Left renal cortex interstitium (tissue), 4 donors: ENCODE results near the gene PCDHGB4. TPM values are rescaled to one million over a fixed set of nuclear protein-coding genes. Genes with fewer than 3 reads are reported as not detected.
"Not testable (repeated sequence)": the region's sequence is repeated elsewhere in the genome, so short reads cannot be mapped to it uniquely, and the experiment has no call there.

Experiments used
- DNase-seq, 4 donors: peaks; one replicate each; pipeline ENCODE4 v3.0.0-alpha.2; 2013; ENCODE audit warnings: low read depth in 4 of 4, low spot score in 2 of 4, missing footprints in 1 of 4
- polyA plus RNA-seq, 4 donors: library from polyadenylated mRNA; unstranded; fragments of 120-200 nt; gene quantifications; one replicate each; pipeline ENCODE4 v1.2.1, GENCODE V29; 2013; ENCODE audit not compliant: insufficient read length in 4 of 4

The PCDHGB4 gene
- polyA plus RNA-seq, 4 donors: 4.4 to 6.1 (median 5.8) TPM

DNA sequence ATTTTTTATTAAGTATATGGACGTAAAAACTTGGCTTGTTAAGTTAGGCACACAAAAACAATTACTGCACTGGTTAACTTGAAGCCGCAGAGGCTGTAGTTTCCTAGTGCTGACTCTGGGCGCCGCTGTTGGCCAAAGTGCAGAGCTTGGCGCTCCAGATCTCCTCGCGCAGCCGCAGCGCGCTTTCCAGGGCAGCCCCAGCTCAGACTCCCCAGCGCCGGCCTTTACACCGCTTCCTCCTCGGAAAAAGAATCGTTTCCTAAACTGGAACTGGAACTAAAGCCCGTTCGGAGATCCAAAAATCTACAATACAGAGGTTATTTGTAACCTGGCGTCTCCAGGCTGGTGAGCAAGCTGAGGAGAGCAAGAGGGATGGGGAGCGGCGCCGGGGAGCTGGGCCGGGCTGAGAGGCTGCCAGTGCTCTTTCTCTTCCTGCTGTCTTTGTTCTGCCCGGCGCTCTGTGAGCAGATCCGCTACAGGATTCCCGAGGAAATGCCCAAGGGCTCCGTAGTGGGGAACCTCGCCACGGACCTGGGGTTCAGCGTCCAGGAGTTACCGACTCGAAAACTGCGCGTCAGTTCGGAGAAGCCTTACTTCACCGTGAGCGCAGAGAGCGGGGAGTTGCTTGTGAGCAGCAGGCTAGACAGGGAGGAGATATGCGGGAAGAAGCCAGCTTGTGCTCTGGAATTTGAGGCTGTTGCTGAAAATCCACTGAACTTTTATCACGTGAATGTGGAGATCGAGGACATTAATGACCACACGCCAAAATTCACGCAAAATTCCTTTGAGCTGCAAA is 10.5 kb downstream of the PCDHGB4 start, which contains the start of gene PCDHGB5:
TSS of gene PCDHGB5 (plus strand) at position 192 of the 796 bp plus-strand sequence. CDS start at position 373, 181 bp downstream.
- DNase-seq: not testable (repeated sequence)

- no peak for DNase-seq
Observed at GRCh38 chr5:141398608-141399007, 11.1 kb downstream of the PCDHGB4 start.

DNA sequence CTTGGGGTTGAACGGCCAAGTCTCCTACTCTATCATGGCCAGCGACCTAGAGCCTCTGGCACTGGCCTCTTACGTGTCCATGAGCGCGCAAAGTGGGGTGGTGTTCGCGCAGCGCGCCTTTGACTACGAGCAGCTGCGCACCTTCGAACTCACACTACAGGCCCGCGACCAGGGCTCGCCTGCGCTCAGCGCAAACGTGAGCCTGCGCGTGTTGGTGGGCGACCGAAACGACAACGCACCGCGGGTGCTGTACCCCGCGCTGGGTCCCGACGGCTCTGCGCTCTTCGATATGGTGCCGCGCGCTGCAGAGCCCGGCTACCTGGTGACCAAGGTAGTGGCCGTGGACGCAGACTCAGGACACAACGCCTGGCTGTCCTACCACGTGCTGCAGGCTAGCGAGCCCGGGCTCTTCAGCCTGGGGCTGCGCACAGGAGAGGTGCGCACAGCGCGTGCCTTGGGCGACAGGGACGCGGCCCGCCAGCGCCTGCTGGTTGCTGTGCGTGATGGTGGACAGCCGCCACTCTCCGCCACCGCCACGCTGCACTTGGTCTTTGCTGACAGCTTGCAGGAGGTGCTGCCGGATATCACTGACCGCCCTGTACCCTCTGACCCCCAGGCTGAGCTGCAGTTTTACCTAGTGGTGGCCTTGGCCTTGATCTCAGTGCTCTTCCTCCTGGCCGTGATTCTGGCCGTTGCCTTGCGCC is 12.2 kb downstream of the PCDHGB4 start:
- DNase-seq: no peak

DNA sequence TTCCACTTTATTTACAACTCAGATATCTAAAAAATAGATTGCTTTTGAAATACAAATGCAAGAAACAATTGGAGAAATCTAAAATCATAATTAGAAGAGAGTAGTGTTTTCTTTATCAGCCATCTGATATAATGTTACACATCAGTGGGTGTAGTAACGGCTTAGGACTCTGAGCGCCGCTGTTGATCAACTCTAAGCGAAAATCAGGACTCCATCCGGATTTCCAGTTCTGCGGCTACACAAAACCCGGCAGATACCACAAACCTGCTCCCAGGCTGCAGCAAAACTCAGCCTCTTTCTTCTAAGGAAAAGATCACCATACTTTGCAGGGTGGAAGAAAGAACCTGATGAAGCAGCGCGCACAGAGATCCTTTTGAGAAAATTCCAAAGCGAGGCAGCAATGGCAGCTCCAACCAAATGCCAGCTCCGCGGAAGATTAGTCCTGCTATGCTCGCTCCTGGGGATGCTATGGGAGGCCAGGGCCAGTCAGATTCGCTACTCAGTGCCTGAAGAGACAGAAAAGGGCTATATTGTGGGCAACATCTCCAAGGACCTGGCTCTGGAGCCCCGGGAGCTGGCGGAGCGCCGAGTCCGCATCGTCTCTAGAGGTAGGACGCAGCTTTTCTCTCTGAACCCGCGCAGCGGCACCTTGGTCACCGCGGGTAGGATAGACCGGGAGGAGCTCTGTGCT is 15.2 kb downstream of the PCDHGB4 start, which contains the start of gene PCDHGA9:
TSS of gene PCDHGA9 (plus strand) at position 226 of the 691 bp plus-strand sequence. CDS start at position 401, 175 bp downstream.
- DNase-seq: no peak

DNA sequence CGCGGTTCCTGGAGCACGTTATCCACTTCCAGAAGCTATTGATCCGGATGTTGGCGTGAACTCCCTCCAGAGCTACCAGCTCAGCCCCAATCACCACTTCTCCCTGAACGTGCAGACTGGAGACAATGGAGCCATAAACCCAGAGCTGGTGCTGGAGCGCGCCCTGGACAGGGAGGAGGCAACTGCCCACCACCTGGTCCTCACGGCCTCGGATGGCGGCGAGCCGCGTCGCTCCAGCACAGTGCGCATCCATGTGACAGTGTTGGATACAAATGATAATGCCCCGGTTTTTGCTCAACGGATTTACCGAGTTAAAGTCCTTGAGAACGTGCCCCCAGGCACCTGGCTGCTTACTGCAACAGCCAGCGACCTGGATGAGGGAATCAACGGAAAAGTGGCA is 15.9 kb downstream of the PCDHGB4 start:
- no peak for DNase-seq

DNA sequence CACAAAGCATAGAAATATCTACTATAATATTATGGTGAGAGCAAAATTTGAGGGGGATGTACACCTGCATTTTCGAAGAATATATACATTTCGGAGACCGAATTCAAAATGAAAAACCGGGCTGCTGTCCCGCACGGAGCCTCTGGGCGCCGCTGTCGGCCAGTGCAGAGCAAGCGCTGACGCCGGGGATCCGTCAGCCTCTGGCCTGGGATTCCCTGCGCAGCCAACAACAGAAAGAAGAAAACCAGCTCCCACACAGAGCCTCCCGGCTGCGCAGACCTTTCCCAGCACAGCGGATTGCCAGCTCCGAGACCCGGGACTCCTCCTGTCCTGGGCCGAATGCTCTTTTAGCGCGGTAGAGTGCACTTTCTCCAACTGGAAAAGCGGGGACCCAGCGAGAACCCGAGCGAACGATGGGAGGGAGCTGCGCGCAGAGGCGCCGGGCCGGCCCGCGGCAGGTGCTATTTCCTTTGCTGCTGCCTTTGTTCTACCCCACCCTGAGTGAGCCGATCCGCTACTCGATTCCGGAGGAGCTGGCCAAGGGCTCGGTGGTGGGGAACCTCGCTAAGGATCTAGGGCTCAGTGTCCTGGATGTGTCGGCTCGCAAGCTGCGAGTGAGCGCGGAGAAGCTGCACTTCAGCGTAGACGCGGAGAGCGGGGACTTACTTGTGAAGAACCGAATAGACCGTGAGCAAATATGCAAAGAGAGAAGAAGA is 20.4 kb downstream of the PCDHGB4 start, which contains the start of gene PCDHGB6:
TSS of gene PCDHGB6 (plus strand) at position 232 of the 716 bp plus-strand sequence. CDS start at position 414, 182 bp downstream.
- DNase-seq: not testable (repeated sequence)

GRCh38 chr5:141409598-141410306 is 22.3 kb downstream of the PCDHGB4 start:
- no peak for DNase-seq

DNA sequence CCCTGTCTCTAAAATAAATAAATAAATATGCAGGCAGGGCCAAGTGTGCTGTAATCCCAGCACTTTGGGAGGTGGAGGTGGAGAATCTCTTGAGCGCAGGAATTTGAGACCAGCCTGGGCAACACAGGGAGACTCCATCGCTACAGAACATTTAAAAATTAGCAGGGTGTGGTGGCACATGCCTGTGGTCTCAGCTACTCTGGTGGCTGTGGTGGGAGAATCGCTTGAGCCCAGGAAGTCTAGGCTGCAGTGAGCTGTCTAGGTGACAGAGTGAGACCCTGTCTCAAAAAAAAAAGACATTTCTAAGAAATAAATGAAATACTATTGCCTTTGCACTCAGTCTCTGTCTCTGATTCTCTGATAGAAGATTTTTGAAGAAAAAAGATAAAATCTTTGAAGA is 24.1 kb downstream of the PCDHGB4 start:
- no peak for DNase-seq

GRCh38 chr5:141412854-141413539 is 25.5 kb downstream of the PCDHGB4 start, which contains the start of gene PCDHGA10:
Gene PCDHGA10, plus strand, starts transcription at chr5:141412987. Its CDS starts 189 bp downstream, at chr5:141413176.
- no peak for DNase-seq

- DNase-seq: no peak
Observed at GRCh38 chr5:141413540-141414069, 26.1 kb downstream of the PCDHGB4 start.

DNA sequence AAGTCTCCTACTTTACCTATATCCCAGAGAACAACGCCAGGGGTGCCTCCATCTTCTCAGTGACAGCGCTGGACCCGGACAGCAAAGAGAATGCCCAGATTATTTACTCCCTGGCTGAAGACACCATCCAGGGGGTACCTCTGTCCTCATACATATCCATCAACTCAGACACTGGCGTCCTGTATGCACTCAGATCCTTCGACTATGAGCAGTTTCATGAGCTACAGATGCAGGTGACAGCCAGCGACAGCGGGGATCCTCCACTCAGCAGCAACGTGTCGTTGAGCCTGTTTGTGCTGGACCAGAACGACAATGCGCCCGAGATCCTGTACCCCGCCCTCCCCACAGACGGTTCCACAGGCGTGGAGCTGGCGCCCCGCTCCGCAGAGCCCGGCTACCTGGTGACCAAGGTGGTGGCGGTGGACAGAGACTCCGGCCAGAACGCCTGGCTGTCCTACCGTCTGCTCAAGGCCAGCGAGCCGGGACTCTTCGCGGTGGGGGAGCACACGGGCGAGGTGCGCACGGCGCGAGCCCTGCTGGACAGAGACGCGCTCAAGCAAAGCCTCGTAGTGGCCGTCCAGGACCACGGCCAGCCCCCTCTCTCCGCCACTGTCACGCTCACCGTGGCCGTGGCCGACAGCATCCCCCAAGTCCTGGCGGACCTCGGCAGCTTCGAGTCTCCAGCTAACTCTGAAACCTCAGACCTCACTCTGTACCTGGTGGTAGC is 27.2 kb downstream of the PCDHGB4 start:
- DNase-seq: not testable (repeated sequence)

- not testable (repeated sequence) for DNase-seq
Observed at GRCh38 chr5:141415275-141415618, 27.7 kb downstream of the PCDHGB4 start.

DNA sequence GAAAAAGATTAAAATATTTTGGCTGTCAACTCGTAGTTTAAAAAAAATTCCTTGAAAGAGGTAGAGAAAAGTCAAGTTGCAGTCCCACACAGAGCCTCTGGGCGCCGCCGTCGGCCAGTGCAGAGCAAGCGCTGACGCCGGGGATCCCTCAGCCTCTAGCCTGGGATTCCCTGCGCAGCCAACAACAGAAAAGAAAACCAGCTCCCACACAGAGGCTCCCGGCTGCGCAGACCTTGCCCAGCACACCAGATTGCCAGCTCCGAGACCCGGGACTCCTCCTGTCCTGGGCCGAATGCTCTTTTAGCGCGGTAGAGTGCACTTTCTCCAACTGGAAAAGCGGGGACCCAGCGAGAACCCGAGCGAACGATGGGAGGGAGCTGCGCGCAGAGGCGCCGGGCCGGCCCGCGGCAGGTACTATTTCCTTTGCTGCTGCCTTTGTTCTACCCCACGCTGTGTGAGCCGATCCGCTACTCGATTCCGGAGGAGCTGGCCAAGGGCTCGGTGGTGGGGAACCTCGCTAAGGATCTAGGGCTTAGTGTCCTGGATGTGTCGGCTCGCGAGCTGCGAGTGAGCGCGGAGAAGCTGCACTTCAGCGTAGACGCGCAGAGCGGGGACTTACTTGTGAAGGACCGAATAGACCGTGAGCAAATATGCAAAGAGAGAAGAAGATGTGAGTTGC is 30.1 kb downstream of the PCDHGB4 start, which contains the start of gene PCDHGB7:
TSS of gene PCDHGB7 (plus strand) at position 184 of the 679 bp plus-strand sequence. CDS start at position 367, 183 bp downstream.
- peak in 2 of 4 donors; percentile 29 to 43 for DNase-seq

DNA sequence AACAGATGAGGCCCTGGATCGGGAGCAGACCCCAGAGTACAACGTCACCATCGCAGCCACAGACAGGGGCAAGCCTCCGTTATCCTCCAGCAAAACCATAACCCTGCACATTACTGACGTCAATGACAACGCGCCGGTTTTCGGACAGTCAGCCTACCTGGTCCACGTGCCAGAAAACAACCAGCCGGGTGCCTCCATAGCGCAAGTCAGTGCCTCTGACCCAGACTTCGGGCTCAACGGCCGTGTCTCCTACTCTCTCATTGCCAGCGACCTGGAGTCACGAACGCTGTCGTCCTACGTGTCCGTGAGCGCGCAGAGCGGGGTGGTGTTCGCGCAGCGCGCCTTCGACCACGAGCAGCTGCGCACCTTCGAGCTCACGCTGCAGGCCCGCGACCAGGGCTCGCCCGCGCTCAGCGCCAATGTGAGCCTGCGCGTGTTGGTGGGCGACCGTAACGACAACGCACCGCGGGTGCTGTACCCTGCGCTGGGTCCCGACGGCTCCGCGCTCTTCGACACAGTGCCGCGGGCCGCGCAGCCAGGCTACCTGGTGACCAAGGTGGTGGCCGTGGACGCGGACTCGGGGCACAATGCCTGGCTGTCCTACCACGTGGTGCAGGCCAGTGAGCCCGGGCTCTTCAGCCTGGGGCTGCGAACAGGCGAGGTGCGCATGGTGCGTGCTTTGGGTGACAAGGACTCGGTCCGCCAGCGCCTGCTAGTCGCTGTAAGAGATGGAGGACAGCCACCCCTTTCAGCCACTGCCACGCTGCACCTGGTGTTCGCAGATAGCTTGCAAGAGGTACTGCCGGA is 31.8 kb downstream of the PCDHGB4 start:
- no peak for DNase-seq

DNA sequence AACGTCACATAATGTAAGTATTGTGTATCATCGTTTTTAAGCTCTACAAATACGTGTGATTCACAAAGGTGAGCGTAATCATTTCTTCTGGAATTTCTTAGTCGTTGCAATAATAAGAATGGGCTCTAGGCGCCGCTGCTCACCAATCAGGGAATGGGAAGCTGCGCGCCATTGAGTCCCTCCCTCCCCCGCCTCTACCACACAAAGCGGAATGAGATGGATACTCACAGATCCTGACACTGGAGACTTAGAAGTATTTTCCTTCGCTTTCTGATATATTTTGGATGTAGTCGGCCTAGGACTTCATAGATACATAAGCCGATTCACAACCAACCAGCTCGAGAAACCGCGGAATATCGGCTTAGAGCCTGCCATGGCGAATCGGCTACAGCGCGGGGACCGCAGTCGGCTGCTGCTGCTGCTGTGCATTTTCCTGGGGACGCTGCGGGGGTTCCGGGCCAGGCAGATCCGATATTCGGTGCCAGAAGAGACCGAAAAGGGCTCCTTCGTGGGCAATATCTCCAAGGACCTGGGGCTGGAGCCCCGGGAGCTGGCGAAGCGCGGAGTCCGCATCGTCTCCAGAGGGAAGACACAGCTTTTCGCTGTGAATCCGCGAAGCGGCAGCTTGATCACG is 33.5 kb downstream of the PCDHGB4 start, which contains the start of gene PCDHGA11:
TSS of gene PCDHGA11 (plus strand) at position 197 of the 634 bp plus-strand sequence. CDS start at position 374, 177 bp downstream.
- no peak for DNase-seq

DNA sequence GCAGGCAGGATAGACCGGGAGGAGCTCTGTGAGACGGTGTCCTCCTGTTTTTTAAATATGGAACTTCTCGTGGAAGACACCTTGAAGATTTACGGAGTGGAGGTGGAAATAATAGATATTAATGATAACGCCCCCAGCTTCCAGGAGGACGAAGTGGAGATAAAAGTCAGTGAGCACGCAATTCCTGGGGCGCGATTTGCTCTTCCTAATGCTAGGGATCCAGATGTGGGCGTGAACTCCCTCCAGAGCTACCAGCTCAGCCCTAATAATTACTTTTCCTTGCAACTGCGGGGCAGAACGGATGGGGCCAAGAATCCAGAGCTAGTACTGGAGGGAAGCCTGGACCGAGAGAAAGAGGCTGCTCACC is 34.0 kb downstream of the PCDHGB4 start:
- no peak for DNase-seq
